HG03108 (cell line): ENCODE results near the gene TPSAB1.

Source experiments
- ATAC-seq: cut with Tn5 transposase; IDR thresholded peaks from one replicate; pipeline ENCODE4 v1.9.1; 2021; ENCODE audit warnings: moderate library complexity; ENCODE audit not compliant: unreplicated experiment

The TPSAB1 gene

DNA sequence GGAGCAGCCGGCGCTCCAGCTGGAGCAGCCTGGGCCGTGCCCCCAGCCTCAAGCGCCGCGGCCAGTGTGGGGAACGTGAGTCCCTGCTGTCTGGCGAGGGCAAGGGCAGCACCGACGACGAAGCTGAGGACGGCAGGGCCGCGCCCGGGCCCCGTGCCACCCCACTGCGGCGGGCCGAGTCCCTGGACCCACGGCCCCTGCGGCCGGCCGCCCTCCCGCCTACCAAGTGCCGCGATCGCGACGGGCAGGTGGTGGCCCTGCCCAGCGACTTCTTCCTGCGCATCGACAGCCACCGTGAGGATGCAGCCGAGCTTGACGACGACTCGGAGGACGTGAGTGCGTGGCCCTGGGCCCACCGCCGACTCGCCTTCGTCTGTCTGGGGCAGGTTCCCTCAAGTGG lies 31.4 kb upstream of the TPSAB1 start:
- no peak for ATAC-seq

DNA sequence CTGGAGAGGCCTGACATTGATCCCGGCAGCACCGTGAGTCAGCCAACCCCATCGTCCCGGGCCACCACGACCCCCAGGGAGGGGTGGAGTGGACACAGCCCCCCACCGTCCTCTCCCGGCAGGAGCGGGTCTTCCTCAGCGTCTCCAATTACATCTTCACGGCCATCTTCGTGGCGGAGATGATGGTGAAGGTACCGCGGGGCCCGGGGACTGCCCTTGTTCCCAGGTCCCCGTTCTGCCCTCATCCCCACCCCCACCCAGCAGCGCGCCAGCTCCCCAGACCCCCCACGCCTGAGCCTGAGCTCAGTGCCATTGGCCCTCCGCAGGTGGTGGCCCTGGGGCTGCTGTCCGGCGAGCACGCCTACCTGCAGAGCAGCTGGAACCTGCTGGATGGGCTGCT lies 30.0 kb upstream of the TPSAB1 start:
- no peak for ATAC-seq

- ATAC-seq, result no peak
Measured at GRCh38 chr16:1211451-1212268, 28.8 kb upstream of the TPSAB1 start.

GRCh38 chr16:1212616-1213194 lies 27.8 kb upstream of the TPSAB1 start:
- ATAC-seq, result no peak

- ATAC-seq, result no peak
Measured at GRCh38 chr16:1213231-1213630, 27.3 kb upstream of the TPSAB1 start.

- ATAC-seq, result no peak
Measured at GRCh38 chr16:1213796-1214372, 26.6 kb upstream of the TPSAB1 start.

DNA sequence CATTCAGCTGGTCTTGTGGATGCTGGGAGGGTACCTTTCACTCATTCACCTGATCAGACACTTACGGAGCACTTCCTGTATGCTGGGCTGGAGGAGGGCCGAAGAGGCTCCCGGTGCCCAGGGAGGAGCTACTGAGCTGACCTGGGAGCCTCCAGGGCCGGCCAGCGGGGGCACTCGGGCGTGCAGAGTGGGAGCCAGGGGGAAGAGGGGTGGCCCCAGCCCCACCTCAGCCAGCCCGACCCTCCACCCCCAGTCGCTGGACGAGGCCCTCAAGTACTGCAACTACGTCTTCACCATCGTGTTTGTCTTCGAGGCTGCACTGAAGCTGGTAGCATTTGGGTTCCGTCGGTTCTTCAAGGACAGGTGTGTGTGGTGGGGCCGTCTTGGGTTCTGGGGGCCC lies 25.8 kb upstream of the TPSAB1 start:
- no peak for ATAC-seq

DNA sequence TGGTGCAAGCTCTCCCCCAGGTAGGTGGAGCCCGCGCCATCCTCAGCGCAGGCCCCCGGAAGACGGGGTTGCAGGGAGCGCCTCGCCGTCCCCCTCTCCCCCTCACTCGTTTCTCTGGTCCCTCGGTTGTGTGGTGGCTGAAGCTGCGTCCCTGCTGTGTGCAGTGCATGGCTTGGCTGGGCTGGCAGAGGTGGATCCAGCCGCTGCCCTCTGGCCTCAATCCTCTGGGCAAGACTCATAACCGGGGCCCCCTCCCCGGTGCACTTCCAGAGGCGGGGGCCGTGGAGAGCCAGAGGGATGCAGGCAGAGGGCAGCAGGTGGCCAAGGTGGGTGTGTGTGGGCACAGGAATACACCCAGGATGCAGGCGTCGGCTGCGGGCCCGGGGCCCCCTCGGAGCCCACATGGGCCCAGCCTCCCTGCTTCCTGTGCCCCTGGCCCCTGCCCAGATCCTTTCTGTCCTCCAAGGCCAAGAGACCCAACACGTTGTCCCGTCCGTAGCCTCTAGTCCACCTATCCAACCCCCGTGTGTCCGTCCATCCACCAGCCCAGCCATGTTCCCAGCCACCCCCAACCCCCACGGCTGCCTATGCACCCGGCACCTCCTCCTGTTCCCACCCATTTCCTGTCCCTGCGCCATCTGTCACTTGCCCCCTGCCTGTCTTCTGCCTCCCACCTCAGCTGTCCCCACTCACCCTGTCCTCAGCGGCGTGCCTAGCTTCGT lies 24.8 kb upstream of the TPSAB1 start:
- ATAC-seq, result no peak

DNA sequence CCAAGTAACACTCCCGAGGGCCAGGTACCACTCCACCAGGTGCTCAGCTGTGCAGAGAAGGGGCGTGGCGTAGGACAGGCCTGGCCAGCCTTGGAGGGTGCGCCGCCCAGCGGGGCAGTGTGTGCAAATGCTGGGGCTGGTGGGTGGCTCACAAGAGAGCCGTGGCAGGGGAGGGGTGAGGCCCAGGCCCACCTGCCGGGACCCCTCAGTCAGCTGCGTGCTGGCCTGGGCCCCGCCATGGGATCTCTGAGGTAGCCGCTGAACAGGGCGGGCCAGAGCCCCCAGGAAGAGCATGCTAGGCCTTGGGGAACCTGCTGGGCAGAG lies 24.2 kb upstream of the TPSAB1 start:
- ATAC-seq, result no peak

GRCh38 chr16:1216681-1217400 lies 23.7 kb upstream of the TPSAB1 start:
- ATAC-seq, result no peak

GRCh38 chr16:1217526-1217925 lies 23.0 kb upstream of the TPSAB1 start:
- no peak for ATAC-seq

- ATAC-seq, result no peak
Measured at GRCh38 chr16:1218061-1218929, 22.2 kb upstream of the TPSAB1 start.

DNA sequence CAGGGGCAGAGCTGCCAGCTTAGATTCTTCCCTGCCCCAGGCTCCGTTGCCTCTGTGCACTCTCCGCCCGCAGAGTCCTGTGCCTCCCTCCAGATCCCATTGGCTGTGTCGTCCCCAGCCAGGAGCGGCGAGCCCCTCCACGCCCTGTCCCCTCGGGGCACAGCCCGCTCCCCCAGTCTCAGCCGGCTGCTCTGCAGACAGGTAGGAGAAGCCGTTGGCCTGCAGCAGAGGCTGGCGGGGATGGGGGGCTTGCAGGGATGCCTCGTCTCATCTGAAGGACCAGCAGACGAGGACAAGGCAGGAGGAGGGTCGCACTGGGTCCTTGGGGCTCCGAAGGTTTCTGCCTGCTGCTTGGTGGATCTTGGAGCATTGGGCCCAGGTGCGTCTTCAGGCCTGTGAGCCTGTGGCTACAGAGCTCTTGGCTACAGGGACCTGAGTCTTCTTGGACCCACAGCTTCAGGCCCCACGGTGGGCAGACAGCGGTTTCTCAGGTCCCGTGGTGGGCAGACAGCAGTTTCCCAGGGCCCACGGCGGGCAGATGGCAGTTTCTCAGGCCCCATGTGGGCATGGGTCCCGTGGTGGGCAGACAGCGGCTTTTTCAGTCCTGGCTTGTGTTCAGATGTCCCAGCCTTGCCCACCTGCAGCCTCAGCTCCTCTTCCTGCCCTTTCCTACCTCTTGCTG lies 21.4 kb upstream of the TPSAB1 start:
- ATAC-seq, result no peak

- ATAC-seq, result no peak
Measured at GRCh38 chr16:1220098-1220728, 20.3 kb upstream of the TPSAB1 start.

- no peak for ATAC-seq
Measured at GRCh38 chr16:1220841-1221627, 19.5 kb upstream of the TPSAB1 start.

DNA sequence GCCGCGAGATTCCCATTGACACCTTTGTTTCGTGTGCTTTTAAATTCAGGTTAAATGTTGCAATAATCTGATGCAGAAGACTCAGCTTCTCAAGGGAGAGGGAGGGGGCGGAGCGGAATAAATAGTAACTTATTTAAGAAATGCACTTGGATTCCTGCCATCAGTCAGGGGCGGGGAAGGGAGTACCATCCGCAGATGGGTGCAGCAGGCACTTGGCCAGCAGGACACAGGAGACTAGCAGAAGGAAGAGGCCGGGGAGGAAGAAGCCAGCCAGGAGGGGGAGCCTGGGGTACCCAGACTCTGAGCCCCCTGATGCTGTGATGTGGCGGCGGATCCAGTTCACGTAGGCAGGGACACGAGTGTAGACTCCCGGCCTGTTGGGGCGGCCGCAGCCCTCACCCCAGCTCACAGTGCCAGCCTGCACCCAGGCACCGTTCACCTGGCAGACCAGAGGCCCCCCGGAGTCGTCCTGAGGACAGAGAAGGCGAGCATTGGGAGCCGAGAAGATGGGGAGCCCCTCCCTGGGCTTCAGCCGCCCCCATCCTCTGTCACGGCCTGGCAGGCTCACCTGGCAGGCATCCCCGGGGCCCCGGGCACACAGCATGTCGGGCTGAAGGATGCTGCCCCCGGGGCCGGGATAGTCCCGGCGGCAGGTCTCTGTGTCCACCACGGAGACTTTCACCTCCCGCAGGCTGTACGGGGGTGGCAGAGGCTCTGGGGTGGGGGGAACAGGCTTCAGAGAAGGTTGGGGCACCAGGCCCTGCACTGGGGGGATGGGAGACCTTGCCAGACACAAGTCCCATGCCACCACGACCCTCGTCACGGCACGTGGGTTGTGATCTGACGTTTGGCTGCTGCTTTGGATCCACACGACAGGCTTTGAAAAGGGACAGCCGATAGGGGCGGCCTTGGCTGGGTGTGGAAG lies 18.6 kb upstream of the TPSAB1 start:
- ATAC-seq, result no peak

GRCh38 chr16:1222553-1223354 lies 17.8 kb upstream of the TPSAB1 start:
- no peak for ATAC-seq
